HG02938 (cell line): ENCODE data around the gene SLC25A47.
"Not testable (repeated sequence)": the region's sequence is repeated elsewhere in the genome, so short reads cannot be mapped to it uniquely, and the experiment has no call there.

Source experiments
- ATAC-seq: cut with Tn5 transposase; IDR thresholded peaks from one replicate; pipeline ENCODE4 v1.9.1; 2021; ENCODE audit warnings: mild to moderate bottlenecking, moderate library complexity; ENCODE audit not compliant: unreplicated experiment

The SLC25A47 gene

DNA sequence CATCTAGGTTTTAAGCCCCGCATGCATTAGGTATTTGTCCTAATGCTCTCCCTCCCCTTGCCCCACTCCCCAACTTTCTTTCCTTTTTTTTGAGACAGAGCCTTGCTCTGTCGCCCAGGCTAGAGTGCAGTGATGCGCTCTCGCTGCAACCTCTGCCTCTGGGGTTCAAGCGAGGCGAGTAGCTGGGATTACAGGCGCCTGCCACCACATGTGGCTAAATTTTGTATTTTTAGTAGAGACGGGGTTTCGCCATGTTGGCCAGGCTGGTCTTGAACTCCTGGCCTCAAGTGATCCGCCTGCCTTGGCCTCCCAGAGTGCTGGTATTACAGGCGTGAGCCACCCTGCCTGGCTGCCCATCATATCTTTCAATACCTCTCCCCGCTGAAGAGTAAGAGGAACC, 19.7 kb downstream of the SLC25A47 start:
- ATAC-seq: not testable (repeated sequence)

DNA sequence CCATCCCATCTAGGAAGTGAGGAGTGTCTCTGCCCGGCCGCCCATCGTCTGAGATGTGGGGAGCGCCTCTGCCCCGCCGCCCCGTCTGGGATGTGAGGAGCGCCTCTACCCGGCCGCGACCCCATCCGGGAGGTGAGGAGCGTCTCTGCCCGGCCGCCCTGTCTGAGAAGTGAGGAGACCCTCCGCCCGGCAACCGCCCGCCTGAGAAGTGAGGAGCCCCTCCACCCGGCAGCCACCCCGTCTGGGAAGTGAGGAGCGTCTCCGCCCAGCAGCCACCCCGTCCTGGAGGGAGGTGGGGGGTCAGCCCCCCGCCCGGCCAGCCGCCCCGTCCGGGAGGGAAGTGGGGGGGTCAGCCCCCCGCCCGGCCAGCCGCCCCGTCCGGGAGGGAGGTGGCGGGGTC, 21.5 kb downstream of the SLC25A47 start:
- not testable (repeated sequence) for ATAC-seq

DNA sequence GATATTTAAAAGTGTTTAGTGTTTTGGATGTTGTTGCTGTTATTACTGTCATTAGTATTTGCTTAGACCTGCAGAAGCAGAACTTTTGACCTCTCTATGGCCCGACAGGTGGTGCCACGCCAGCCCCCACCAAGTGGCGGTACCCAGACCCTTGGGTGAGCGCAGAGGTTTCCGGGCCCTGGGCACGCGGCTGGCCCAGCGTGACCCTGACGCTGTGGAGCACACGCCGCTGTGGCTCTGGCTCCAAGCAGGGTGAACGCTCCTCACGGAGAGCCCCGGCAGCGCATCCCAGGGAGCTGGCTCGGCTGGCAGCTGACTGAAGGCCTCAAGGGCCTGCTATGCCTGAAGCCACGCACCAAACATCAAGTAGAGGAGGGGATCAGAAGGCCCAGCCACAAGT, 22.6 kb downstream of the SLC25A47 start:
- ATAC-seq: no peak

DNA sequence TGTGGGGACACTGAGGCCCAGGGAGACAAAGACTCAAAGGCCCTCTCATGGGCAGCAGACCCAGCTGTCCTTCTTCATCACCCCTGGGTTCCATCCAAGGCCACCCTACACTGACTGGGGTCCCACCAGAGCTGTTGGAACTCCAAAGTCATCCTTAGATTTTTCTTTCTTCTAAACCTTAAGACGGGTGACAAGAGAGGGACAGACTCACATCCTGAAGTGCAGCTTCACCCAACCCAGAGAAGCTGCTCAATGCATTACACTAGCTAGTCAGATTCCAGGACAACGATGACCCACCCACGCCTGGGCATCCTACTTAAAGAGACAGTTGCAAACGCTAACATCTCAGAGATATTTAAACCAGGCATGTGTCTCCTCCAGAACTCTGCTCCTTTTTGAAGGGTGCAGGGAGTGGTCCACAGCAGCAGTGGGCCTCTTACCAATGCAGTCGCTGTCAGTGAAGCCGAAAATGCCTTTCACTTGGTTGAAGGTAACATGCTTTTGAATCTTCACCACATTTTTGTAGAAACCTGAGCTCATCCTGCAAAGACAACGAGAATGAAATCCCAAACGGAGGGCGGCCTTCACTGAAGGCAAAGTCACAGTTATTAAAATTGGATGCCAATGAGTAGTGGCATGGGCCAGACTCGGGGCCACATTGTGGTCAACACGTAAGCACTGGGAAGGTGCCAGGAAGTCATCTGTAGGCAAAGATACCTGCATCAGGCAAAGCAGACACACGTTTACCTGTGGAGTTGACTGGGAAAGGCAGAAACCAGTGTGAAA, 23.4 kb downstream of the SLC25A47 start:
- no peak for ATAC-seq

DNA sequence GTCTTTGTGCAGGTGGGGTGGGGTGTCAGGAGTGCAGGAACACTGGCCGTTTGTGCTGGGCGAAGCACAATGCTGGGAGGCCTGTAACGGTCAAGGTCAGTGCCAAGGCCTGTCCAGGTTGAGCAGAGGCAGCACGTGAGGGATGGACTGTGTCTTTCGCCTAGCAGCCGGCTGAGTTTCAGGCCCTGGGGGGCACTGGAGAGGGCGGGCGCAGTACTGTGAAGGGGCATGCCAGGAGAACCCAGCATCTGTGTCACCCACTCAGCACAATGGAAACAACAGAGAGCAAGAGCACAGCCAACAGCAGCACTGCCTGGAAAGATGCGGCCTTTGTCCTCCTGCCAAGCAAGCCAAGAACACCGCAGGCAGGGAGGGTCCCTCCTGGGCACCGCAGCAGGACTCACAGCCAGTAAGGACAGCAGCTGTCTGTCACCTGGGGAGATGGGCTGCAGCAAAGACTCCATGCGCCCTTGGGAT, 25.2 kb downstream of the SLC25A47 start:
- no peak for ATAC-seq

DNA sequence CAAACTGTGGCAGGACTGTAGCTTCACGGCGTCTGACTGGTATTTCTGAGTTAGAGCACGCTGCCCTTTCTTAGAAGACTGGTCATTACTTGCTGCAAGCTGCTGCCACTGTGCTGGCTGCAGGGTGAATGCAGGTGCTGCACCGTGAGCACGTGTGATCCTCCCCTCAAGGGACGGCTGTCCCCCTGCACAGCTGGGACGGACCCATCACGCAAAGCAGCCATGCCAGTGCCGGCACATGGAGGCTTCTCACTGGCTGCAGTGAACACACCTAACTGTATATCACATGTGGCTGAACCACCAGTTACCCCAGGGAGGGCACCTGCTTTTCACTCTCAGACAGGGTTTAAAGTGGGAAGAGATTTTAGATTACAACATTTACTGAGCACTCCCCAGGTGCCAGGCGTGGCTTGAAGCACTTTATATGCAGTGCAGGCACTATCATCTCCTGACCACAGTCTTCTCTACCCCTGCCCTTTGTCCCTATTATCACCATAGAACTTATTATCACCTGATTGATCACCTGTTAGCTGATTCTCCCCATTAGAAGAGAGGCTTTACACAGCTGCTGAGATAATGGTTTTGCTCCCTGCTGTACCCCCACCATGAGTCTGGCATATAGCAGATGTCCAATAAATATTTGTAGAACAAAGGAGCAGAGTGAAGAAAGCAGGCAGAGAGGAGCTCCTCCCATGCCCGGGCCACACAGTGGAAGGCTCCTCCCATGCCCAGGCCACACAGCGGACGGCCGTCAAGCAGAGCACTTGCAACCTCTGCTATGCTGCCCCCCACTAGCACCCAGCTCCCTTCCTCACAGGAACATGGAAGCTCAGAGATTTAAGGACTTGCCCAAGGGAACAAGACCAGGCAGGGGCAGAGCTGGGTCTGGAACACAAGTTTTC, 25.9 kb downstream of the SLC25A47 start:
- ATAC-seq: no peak

DNA sequence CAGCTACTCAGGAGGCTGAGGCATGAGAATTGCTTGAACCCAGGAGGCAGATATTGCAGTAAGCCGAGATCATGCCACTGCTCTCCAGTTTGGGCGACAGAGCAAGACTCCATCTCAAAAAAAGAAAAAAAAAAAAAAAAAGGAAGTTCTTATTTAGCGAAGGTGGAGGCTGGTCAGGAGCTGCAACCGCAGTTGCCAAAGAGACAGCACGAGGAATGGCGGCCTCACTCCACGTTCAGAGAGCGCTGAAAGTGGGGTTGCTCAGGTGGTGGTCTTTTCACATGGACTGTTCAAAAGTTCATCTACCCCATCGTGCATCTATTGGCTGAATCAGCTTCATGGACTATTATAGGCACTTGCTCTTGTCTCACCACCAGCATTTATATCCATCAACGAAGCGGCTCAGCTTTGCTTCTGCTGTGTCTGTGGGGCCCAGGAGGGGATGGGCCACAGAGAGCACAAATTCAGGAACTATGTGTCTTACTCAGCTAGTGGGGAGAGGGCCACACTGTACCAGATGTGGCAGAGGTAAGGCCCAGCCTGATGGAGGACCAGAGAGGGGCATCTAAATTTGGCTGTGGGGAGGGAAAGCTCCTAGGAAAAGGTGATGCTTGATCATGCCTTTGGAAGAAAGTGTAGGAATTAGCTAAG, 27.3 kb downstream of the SLC25A47 start:
- no peak for ATAC-seq

DNA sequence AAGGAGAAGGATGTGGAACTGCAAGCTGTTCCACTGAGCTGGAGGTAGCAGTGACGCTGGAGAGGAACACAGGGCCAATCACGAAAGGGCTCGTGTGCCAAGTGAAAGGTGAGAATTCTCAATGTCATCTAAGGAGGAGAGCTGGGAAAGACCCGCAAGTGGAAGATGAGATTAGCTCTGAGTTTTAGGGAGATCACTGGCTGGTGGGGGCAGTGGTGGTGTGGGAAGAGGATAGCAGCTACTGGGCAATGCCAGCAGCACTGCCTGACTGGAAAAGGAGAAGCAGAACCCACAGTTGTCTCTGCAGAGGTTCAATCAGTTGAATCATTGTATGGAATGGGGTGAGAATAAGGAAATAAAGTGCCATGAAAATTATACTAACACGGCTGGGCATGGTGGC, 27.8 kb downstream of the SLC25A47 start:
- no peak for ATAC-seq

DNA sequence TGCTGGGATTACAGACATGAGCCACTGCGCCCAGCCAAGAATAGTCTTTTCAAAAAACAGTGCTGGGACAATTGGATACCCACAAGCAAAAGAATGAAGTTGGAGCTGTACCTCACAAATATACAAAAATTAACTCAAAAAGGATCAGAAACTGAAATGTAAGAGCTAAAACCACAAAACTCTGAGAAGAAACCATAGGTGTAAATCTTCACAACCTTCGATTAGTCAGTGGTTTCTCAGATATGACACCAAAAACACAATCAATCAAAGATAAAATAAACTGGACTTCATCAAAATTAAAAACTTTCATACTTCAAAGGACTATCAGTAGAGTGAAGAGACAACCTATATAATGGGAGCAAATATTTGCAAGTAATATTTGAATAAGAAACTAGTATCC, 35.3 kb downstream of the SLC25A47 start:
- ATAC-seq: no peak

DNA sequence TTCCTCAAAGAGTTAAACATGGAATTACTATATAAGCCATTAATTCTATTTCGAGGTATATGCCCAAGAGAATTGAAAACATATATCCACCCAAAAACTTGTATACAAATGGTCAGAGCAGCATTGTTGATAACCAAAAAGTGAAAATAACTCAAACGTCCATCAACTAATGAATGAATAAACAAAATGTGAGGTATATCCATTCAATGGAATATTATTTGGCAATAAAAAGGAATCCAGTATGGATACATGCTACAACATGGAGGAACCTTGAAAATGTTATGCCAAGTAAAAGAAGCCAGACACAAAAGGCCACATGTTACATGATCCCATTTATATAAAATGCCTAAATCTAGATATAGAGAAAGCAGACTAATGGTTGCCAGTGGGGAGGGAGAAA, 36.0 kb downstream of the SLC25A47 start:
- ATAC-seq: no peak

DNA sequence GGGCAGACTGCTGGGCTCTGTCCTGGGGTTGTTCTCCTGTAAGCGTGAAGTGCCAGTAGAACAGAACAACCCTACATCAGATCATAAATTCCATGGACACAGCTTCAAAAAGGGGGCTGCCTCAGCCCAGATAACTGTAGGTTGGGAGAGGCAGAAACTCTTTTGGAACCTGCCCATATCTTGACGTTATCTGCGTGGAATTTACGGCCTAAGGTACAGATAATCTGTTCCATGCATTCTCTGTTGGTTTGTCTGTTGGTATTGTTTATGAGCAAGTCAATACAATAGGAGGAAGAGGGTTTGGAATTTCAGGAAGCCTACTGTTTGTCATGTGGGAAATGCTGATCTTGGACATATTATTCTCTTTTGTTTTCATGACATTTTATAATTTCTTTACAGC, 36.7 kb downstream of the SLC25A47 start:
- no peak for ATAC-seq

DNA sequence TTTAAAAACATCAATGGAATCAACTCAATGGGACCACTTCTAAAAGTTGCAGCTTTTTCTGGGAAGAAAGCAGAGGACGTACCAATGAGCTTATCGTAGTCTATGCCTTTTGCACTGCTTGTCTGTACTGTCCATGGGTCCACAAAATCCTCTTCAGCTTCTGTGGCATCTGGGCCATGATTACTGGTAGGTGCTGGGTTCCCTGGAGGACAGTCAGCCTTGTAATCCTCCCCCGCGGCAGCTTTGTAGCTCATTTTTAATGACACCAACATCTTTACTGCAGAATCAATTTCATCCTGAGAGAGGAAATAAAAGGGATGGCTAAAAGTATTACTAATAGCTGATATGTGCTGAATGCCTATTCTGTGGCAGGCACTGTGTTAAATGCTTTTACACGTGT, 38.5 kb downstream of the SLC25A47 start:
- ATAC-seq: no peak

DNA sequence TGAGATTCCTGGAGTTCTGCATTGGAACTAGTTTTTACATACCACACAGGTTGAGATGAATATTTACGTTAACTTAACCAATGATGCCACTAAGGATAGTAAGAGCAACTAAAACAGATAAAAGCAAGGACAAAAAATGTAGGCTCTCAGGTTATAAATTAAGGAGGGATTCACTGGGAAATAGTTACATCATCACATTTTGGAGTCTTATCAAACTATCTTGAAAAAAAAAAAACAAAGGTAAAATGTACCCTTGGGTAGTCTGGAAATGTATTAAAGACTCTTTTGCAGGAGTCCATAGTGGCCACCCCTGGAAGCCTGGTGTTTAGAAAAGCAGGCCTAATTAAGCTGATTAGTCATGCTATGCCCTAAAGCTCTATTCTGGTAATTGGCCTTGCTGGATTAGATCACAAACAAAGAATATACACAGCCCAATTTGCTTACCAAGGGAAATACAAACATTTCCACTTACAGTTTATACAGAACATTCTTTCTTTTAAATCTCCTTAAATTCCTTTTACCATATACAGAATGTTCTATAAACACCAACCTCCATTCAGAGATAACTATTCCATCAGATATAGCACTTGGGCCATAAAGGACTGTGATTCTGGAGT, 39.3 kb downstream of the SLC25A47 start:
- ATAC-seq: no peak

DNA sequence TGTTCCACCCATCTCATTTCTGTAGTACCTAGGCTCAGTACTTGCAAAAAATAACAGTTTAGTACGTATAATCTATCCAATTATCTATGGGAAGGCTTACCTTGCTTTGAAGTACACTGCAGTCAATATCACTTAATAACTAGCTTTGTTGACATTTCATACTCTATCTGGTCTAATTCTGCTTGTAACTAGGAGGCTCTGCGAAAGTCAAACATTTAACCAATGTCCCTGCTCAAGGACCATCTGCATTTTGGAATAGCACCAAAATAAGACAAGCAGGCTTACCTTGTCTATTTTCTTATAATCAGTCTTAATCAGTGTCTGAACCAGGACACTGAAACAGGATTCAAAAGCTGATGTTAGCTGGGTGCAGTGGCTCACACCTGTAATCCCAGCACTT, 39.9 kb downstream of the SLC25A47 start:
- ATAC-seq: no peak

DNA sequence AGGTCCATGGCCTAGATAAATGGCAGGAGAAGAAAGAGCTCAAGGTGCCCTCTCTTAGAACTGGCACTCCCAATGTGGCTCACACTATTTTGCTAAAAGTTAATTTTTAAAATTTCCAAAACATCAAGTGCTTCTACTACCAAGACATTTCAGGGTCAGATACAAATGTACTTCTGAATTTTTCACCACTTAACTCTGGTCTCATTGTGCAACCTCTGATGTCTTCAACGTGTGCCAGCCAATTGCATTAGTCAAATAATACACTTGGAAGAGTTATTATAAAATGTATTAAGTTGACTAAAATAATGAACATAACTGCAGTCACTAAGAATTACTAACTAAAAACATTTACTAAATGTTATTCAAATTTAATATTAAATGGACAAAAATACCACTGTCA, 41.3 kb downstream of the SLC25A47 start:
- ATAC-seq: no peak

DNA sequence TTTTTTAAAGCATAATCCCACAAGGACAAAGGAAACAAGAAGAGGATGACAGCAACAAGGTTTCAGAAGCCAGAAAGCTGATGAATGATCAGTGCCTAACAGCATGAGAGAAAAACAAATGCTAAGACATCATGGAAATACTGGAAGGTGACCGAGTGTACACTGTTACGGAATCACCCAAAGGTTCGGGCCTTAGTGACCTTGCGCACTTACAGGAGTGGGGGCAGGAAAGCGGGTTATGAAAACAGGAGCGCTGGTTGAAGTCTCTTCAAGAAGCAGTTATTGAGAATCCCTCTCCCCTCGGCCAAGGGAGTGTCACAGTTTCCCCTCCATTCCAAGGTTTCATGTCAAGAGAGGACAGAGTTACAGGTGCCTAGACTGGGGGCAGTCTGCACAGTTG, 42.6 kb downstream of the SLC25A47 start:
- ATAC-seq: no peak

DNA sequence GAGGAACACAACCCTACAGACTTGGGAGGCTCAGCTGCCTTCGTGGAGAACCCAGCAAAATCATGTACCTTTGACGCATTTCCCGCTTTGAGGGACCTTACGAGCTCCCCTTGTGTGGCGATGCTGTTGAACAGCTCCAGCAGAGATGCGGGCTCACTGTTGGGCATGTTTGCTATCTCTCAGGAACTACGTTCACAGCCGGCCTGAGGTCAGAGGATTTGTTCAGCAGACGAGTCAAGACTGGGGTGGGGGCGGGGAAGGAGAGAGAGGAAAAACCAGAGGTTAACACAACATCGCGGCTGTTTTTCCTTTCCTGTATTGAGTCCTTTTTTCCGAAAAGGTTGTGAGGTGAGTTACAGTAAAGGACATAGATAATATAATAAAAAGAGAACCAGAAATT, 45.9 kb downstream of the SLC25A47 start:
- ATAC-seq: no peak

DNA sequence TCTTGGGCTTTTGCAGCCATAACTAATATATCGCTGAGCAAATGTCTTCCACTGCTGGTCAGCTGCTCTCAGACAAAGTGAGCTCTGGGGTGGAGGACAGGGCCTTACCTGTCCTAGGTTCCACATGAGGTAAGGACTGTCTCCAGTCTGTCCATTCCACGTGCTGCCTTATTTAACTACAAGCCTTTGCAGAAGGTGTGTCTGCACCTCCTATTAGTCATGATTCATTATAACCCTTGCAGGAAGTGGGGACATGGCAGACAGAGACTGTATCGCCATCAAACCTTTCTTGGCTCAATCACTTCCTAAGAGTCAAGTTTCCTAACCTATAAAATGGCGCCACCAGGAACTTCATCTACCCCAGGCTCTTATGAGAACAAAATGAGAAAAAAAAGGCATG, 46.9 kb downstream of the SLC25A47 start:
- ATAC-seq: no peak

DNA sequence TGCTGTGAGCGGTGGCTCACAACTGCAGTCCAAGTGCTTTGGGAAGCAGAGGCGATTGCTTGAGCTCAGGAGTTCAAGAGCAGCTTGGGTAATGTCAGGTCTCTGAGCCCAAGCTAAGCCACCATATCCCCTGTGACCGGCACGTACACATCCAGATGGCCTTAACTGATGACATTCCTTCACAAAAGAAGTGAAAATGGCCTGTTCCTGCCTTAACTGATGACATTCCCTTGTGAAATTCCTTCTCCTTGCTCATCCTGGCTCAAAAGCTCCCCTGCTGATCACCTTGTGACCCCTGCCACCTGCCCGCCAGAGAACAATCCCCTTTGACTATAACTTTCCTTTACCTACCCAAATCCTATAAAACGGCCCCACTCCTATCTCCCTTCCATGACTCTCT, 48.6 kb downstream of the SLC25A47 start:
- ATAC-seq: no peak

DNA sequence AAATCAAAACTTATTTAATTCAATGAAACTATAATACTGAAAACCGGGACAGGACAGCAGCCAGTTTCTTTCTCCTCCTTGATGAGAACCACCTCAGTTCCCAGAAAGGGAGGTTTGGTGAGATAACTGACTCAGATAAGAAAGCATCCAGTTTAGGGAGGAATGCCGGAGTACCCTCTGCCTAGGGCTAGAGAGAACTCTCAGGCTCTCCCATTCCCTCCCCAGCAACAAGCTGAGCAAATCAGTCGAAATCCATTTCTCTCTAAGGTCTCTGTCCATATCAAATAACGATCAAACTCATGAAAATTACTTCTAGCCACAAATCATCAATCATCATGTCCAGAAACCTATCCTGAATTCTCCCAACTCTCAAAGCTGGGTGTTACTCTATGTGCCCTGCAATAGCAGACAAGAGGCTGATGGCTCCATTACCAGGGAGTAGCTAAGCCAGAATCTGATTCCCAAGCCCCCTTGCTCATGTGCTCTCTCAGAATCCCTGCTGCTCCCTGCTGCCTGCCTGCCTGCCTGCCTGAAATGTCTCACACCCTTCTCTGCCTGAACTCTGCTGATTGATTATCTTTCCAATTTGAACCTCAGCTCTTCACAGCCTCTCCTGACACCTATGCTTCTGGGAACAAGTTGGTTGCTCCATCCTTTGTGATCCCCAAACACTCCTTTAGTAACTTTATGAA, 49.4 kb downstream of the SLC25A47 start:
- ATAC-seq: no peak

DNA sequence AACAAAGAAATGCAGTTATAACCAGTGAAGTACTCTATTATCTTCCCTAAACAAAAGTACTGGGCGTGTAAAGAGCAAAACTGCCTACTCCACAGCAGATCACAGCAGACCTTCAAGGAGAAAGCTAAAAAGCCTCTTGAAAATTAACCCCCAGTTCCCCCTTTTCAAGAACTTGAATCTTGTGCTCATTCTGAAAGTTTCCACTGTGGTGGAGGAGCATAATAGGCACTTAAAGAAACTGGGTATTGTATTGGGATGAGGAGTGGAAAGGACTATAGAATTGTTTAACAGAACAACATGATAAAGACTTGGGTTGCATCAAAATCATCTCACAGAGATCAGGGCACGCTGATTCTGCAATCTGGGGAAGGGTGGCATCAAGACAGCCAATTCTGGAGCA, 51.1 kb downstream of the SLC25A47 start:
- no peak for ATAC-seq
